H1 (cell line): Measurements from ENCODE around the gene MYBPC2. TPM values are rescaled to one million over a fixed set of nuclear protein-coding genes. Genes with fewer than 3 reads are reported as not detected.

ENCODE experiments used
- ASH2L ChIP-seq: fragments of 200-600, 300-600 bp; sonication (generic); IDR thresholded peaks from one replicate; pipeline ENCODE4 v1.7.1; 2017; ENCODE audit warnings: low read length
- CBX5 ChIP-seq: fragments of 300-800, 300-1000 bp; sonication (generic); IDR thresholded peaks from 2 replicates; pipeline ENCODE4 v1.7.1; 2016; ENCODE audit warnings: antibody characterized with exemption, low read length, low read depth
- CHD1 ChIP-seq: IDR thresholded peaks from 2 replicates; pipeline ENCODE4 v1.6.1; 2012; ENCODE audit warnings: low read depth, low read length, improper control_type of control experiment
- CREB1 ChIP-seq: IDR thresholded peaks from 2 replicates; pipeline ENCODE4 v1.6.1; 2012; ENCODE audit warnings: inconsistent platforms
- EGR1 ChIP-seq: IDR thresholded peaks from 2 replicates; pipeline ENCODE4 v1.6.1; 2011; ENCODE audit warnings: low read depth, low read length, borderline replicate concordance
- MAFK ChIP-seq: IDR thresholded peaks from 2 replicates; pipeline ENCODE4 v1.6.1; 2012; ENCODE audit warnings: low read depth, mild to moderate bottlenecking, improper control_type of control experiment, low read length
- POLR2A ChIP-seq, 2 experiments: IDR thresholded peaks; 1 replicate in 1 of 2; 2 replicates in 1 of 2; pipeline ENCODE4 v1.6.1; 2011; ENCODE audit warnings: low read depth in 2 of 2, low read length in 2 of 2, mild to moderate bottlenecking in 2 of 2; ENCODE audit errors: control extremely low read depth in 1 of 2
- POU5F1 ChIP-seq: IDR thresholded peaks from 2 replicates; pipeline ENCODE4 v1.6.1; 2011; ENCODE audit warnings: low read depth, mild to moderate bottlenecking, low read length, moderate library complexity
- RBBP5 ChIP-seq: IDR thresholded peaks from 2 replicates; pipeline ENCODE4 v1.7.1; 2012; ENCODE audit warnings: low read depth, mild to moderate bottlenecking, inconsistent platforms, low read length, moderate library complexity, borderline replicate concordance
- SIRT6 ChIP-seq: IDR thresholded peaks from one replicate; pipeline ENCODE4 v1.7.1; 2012; ENCODE audit warnings: low read length, inconsistent platforms
- SP1 ChIP-seq: IDR thresholded peaks from 2 replicates; pipeline ENCODE4 v1.6.1; 2011; ENCODE audit warnings: low read depth, low read length
- YY1 ChIP-seq: IDR thresholded peaks from 2 replicates; pipeline ENCODE4 v1.6.1; 2011; ENCODE audit warnings: low read depth, mild to moderate bottlenecking, low read length
- ZNF274 ChIP-seq: IDR thresholded peaks from 2 replicates; pipeline ENCODE4 v1.7.0; 2012; ENCODE audit warnings: low read length, borderline replicate concordance; ENCODE audit errors: extremely low read depth
- polyA plus RNA-seq, 7 experiments: library from polyadenylated mRNA; depleted of rRNA in 3 of 7; stranded (reverse) in 5 of 7; unstranded in 2 of 7; fragments of >200 nt in 5 of 7; fragments of 200-250 nt in 2 of 7; gene quantifications; 1 replicate in 5 of 7; 2 replicates in 1 of 7; 4 replicates in 1 of 7; pipeline versions ENCODE4 v1.2.1 to v1.2.3, GENCODE V29; 2011 to 2013; ENCODE audit warnings: missing spikeins in 2 of 7, mixed read lengths in 2 of 7
- total RNA-seq: library from RNA; stranded (reverse); fragmentation: NEBNext Ultra II Directional; extraction: Animal tissue kit (Norgen Biotek cat#: 25700); gene quantifications from 2 replicates; pipeline ENCODE4 v1.2.1, GENCODE V29; 2021
- TF ChIP-seq, protein P1 (sequence below): IDR thresholded peaks from 2 replicates; pipeline ENCODE4 v1.6.1; 2012; ENCODE audit warnings: inconsistent platforms

The MYBPC2 gene
- total and polyA plus RNA-seq, 2 of the 8 experiments (the other 6 are each of a cell fraction or from before 2014, with no cell fraction given) = 1.8 to 3.1 TPM

DNA sequence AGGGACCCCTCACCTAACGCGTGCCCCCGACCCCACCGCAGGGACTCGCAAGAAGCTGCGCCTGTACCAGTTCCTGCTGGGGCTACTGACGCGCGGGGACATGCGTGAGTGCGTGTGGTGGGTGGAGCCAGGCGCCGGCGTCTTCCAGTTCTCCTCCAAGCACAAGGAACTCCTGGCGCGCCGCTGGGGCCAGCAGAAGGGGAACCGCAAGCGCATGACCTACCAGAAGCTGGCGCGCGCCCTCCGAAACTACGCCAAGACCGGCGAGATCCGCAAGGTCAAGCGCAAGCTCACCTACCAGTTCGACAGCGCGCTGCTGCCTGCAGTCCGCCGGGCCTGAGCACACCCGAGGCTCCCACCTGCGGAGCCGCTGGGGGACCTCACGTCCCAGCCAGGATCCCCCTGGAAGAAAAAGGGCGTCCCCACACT lies 4.7 kb upstream of the MYBPC2 start (continued):
- TF ChIP-seq SP1 (no peak), SIRT6 (no peak), YY1 (no peak), EGR1 (no peak), ZNF274 (no peak), RBBP5 (peak; percentile 67), CBX5 (no peak), MAFK (no peak), CHD1 (no peak), POU5F1 (no peak), ASH2L (peak; percentile 67), CREB1 (0 out of 2 replicates have a peak, but pooled peaks have one; percentile 10), POLR2A (IDR thresholded peaks at IDR 0.05; ENCODE audit: control extremely low read depth in 1 of 2, low read depth in 2 of 2, low read length in 2 of 2) (no peak)
- TF ChIP-seq, protein P1, sequence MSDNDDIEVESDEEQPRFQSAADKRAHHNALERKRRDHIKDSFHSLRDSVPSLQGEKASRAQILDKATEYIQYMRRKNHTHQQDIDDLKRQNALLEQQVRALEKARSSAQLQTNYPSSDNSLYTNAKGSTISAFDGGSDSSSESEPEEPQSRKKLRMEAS = peak; percentile 53
- TF ChIP-seq, all 59 proteins: peak for 8
